ENCODE results near the gene RNF141. TPM values are rescaled to one million over a fixed set of nuclear protein-coding genes. Genes with fewer than 3 reads are reported as not detected.
A peak's percentile ranks its signal among the peaks of the same experiment; 100 is the strongest.

Gene RNF141
- total RNA-seq, 1 experiment from 2014 or later, result 28.4 TPM

GRCh38 chr11:10534316-10534715, 6.7 kb downstream of the RNF141 start:
- TF ChIP-seq CTCF (IDR thresholded peaks at IDR 0.05; ENCODE audit: unreplicated experiment), result no peak
- no TSS peak for BruUV-seq (replicated peaks)
- H3K36me3 Mint-ChIP-seq (ENCODE audit: insufficient read depth, unreplicated experiment), result peaks cover 28% of the 10 kb centered on the region
- H3K4me3 Mint-ChIP-seq (ENCODE audit: unreplicated experiment), result no peak overlapping the region
- ChIA-PET CTCF (interaction anchor here (0.5 to 1.8 kb wide), 3 partner anchors 118 to 870 kb away, joined by 3 to 10 read pairs (median 3); no protein-coding TSS in a partner anchor), POLR2A (interaction anchor here (0.6 to 1.6 kb wide), 6 partner anchors 9 to 1428 kb away, joined by 3 to 4 read pairs (median 3); no protein-coding TSS in a partner anchor)
- H3K27me3 Mint-ChIP-seq (ENCODE audit: insufficient read depth, unreplicated experiment), result no peaks in the 10 kb centered on the region
- intact Hi-C loops (cut with micrococcal nuclease), result no loop called here
- peaks cover 5% of the 10 kb centered on the region for H3K4me1 Mint-ChIP-seq (ENCODE audit: insufficient read depth, unreplicated experiment)
- DNase-seq (ENCODE audit: unreplicated experiment), result no peak
- H3K9me3 Mint-ChIP-seq (ENCODE audit: unreplicated experiment), result no peaks in the 10 kb centered on the region
- H3K27ac Mint-ChIP-seq (ENCODE audit: low read depth, unreplicated experiment), result no peak overlapping the region

GRCh38 chr11:10533323-10533722, 7.7 kb downstream of the RNF141 start:
- Mint-ChIP-seq H3K9me3 (ENCODE audit: unreplicated experiment) (no peaks in the 10 kb centered on the region), H3K4me1 (ENCODE audit: insufficient read depth, unreplicated experiment) (peaks cover 5% of the 10 kb centered on the region), H3K27ac (ENCODE audit: low read depth, unreplicated experiment) (no peak overlapping the region), H3K4me3 (ENCODE audit: unreplicated experiment) (no peak overlapping the region), H3K27me3 (ENCODE audit: insufficient read depth, unreplicated experiment) (no peaks in the 10 kb centered on the region), H3K36me3 (ENCODE audit: insufficient read depth, unreplicated experiment) (peaks cover 28% of the 10 kb centered on the region)
- POLR2A ChIA-PET, result interaction anchor here (1.2 kb wide), 1 partner anchor 127 kb away, joined by 3 read pairs; no protein-coding TSS in a partner anchor
- no peak for TF ChIP-seq CTCF (IDR thresholded peaks at IDR 0.05; ENCODE audit: unreplicated experiment)
- intact Hi-C loops (cut with micrococcal nuclease), result no loop called here
- DNase-seq (ENCODE audit: unreplicated experiment), result no peak
- CTCF ChIA-PET, result no interaction called here
- no TSS peak for BruUV-seq (replicated peaks)

GRCh38 chr11:10532526-10532925, 8.5 kb downstream of the RNF141 start:
- intact Hi-C loops (cut with micrococcal nuclease), result no loop called here
- Mint-ChIP-seq H3K27ac (ENCODE audit: low read depth, unreplicated experiment) (peak overlapping the region; percentile 57), H3K9me3 (ENCODE audit: unreplicated experiment) (no peaks in the 10 kb centered on the region), H3K36me3 (ENCODE audit: insufficient read depth, unreplicated experiment) (peaks cover 28% of the 10 kb centered on the region), H3K4me3 (ENCODE audit: unreplicated experiment) (no peak overlapping the region), H3K4me1 (ENCODE audit: insufficient read depth, unreplicated experiment) (peaks cover 9% of the 10 kb centered on the region), H3K27me3 (ENCODE audit: insufficient read depth, unreplicated experiment) (no peaks in the 10 kb centered on the region)
- BruUV-seq (replicated peaks), result no TSS peak
- TF ChIP-seq CTCF (IDR thresholded peaks at IDR 0.05; ENCODE audit: unreplicated experiment), result no peak
- ChIA-PET CTCF (interaction anchor here (0.7 to 1.7 kb wide), 3 partner anchors 9 to 124 kb away, joined by 3 to 9 read pairs (median 6); partner anchors contain the start of gene RNF141), POLR2A (interaction anchor here (1.4 kb wide), 1 partner anchor 11 kb away, joined by 4 read pairs; no protein-coding TSS in a partner anchor)
- DNase-seq (ENCODE audit: unreplicated experiment), result no peak

- H3K36me3 Mint-ChIP-seq (ENCODE audit: insufficient read depth, unreplicated experiment), result peaks cover 39% of the 10 kb centered on the region
- intact Hi-C loops (cut with micrococcal nuclease), result no loop called here
- DNase-seq (ENCODE audit: unreplicated experiment), result no peak
- peaks cover 22% of the 10 kb centered on the region for H3K4me1 Mint-ChIP-seq (ENCODE audit: insufficient read depth, unreplicated experiment)
- H3K4me3 Mint-ChIP-seq (ENCODE audit: unreplicated experiment), result no peak overlapping the region
- H3K27me3 Mint-ChIP-seq (ENCODE audit: insufficient read depth, unreplicated experiment), result no peaks in the 10 kb centered on the region
- ChIA-PET POLR2A (no interaction called here), CTCF (interaction anchor here (2.0 kb wide), 1 partner anchor 123 kb away, joined by 7 read pairs; no protein-coding TSS in a partner anchor)
- no peaks in the 10 kb centered on the region for H3K9me3 Mint-ChIP-seq (ENCODE audit: unreplicated experiment)
- no TSS peak for BruUV-seq (replicated peaks)
- TF ChIP-seq CTCF (IDR thresholded peaks at IDR 0.05; ENCODE audit: unreplicated experiment), result no peak
- no peak overlapping the region for H3K27ac Mint-ChIP-seq (ENCODE audit: low read depth, unreplicated experiment)
Measured at GRCh38 chr11:10529279-10529678, 11.7 kb downstream of the RNF141 start.
